Measurements from ENCODE around the gene KCNMA1. TPM values are rescaled to one million over a fixed set of nuclear protein-coding genes. Genes with fewer than 3 reads are reported as not detected.

KCNMA1 gene
- total RNA-seq, 1 donor: 77.8 TPM

DNA sequence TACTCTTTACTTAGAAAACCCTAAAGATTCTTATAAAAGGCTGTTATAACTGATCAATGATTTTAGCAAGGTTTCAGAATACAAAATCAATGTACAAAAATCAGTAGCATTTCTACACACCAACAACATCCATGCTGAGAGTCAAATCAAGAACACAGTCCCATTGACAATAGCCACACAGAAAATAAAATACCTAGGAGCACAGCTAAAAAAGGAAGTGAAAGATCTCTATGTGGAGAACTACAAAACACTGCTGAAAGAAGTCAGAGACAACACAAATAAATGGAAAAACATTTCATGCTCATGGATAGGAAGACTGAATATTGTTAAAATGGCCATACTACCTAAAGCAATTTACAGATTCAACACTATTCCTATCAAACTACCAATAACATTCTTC is 427.0 kb downstream of the KCNMA1 start:
- DNase-seq (ENCODE audit: insufficient read length, low spot score, missing footprints): no peak
- Histone ChIP-seq H3K36me3 (ENCODE audit: insufficient read depth, low read length) (no peaks in the 10 kb centered on the region), H3K4me2 (ENCODE audit: insufficient read depth, low read length) (no peak overlapping the region), H3K4me1 (ENCODE audit: insufficient read depth, low read length) (no peaks in the 10 kb centered on the region), H3K79me2 (ENCODE audit: insufficient read depth, low read length) (no peaks in the 10 kb centered on the region), H2AFZ (ENCODE audit: low read length) (no peak overlapping the region), H3K4me3 (ENCODE audit: insufficient read depth, low read length) (no peak overlapping the region), H3K27me3 (ENCODE audit: insufficient read depth, low read length) (no peaks in the 10 kb centered on the region), H3K27ac (ENCODE audit: low read depth, low read length) (no peak overlapping the region), H4K20me1 (ENCODE audit: insufficient read depth, low read length) (no peaks in the 10 kb centered on the region), H3K9me3 (ENCODE audit: low read depth, low read length) (no peaks in the 10 kb centered on the region)
- TF ChIP-seq, protein P1, sequence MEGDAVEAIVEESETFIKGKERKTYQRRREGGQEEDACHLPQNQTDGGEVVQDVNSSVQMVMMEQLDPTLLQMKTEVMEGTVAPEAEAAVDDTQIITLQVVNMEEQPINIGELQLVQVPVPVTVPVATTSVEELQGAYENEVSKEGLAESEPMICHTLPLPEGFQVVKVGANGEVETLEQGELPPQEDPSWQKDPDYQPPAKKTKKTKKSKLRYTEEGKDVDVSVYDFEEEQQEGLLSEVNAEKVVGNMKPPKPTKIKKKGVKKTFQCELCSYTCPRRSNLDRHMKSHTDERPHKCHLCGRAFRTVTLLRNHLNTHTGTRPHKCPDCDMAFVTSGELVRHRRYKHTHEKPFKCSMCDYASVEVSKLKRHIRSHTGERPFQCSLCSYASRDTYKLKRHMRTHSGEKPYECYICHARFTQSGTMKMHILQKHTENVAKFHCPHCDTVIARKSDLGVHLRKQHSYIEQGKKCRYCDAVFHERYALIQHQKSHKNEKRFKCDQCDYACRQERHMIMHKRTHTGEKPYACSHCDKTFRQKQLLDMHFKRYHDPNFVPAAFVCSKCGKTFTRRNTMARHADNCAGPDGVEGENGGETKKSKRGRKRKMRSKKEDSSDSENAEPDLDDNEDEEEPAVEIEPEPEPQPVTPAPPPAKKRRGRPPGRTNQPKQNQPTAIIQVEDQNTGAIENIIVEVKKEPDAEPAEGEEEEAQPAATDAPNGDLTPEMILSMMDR (IDR thresholded peaks at IDR 0.05; ENCODE audit: extremely low read depth, low read depth, low read length): no peak

DNA sequence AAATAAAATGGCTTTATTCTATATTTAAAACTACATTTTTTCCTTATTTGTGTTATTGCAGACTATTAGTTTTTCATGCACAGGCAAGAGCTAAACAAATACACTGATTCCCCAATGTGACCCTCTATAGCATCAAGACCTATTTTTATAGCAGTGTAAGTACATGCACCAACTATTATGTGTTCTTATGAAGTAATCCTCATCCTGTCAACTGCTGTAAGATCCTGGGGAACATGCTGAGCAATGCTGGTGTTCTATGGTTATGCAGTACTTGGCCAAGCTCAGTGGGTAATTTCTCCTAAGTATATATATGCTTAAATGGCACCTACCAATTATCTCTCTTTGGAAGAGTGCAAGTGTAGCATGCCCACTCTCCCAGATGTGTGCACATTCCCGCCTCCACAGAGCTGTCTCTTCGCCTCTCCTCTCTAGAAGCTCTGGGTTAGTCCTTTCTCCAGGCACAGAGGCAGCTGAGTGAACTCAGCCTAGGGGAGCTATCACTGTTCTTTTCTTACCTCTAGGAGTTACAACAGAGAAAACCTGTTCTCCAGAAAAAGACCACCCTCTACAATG is 428.8 kb downstream of the KCNMA1 start:
- DNase-seq (ENCODE audit: insufficient read length, low spot score, missing footprints): no peak
- Histone ChIP-seq H3K27ac (ENCODE audit: low read depth, low read length) (no peak overlapping the region), H3K9me3 (ENCODE audit: low read depth, low read length) (no peaks in the 10 kb centered on the region), H3K27me3 (ENCODE audit: insufficient read depth, low read length) (no peaks in the 10 kb centered on the region), H3K4me1 (ENCODE audit: insufficient read depth, low read length) (no peaks in the 10 kb centered on the region), H3K36me3 (ENCODE audit: insufficient read depth, low read length) (no peaks in the 10 kb centered on the region), H4K20me1 (ENCODE audit: insufficient read depth, low read length) (no peaks in the 10 kb centered on the region), H3K4me3 (ENCODE audit: insufficient read depth, low read length) (no peak overlapping the region), H2AFZ (ENCODE audit: low read length) (no peak overlapping the region), H3K4me2 (ENCODE audit: insufficient read depth, low read length) (no peak overlapping the region), H3K79me2 (ENCODE audit: insufficient read depth, low read length) (no peaks in the 10 kb centered on the region)
- TF ChIP-seq, protein P1 (IDR thresholded peaks at IDR 0.05; ENCODE audit: extremely low read depth, low read depth, low read length): no peak

DNA sequence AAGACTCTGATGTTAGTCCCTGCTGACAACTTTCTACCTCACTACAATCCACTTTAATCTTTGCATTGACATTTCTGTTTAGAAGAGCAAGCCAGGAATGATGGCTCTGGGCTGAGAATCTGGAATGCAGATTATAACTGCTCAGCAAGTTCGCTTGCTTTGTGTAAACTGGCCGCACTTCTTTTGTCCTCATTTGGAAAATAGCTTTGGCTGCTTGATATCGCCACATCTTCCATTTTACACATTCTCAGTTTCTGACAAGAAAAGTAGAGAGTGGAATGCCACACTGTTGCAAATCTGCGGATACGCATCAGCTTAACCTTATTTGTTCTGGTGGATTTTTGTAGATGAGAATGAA is 429.8 kb downstream of the KCNMA1 start:
- Histone ChIP-seq H3K36me3 (ENCODE audit: insufficient read depth, low read length) (no peaks in the 10 kb centered on the region), H4K20me1 (ENCODE audit: insufficient read depth, low read length) (no peaks in the 10 kb centered on the region), H3K79me2 (ENCODE audit: insufficient read depth, low read length) (no peaks in the 10 kb centered on the region), H3K27me3 (ENCODE audit: insufficient read depth, low read length) (no peaks in the 10 kb centered on the region), H3K4me2 (ENCODE audit: insufficient read depth, low read length) (no peak overlapping the region), H2AFZ (ENCODE audit: low read length) (no peak overlapping the region), H3K4me1 (ENCODE audit: insufficient read depth, low read length) (no peaks in the 10 kb centered on the region), H3K4me3 (ENCODE audit: insufficient read depth, low read length) (no peak overlapping the region), H3K9me3 (ENCODE audit: low read depth, low read length) (no peaks in the 10 kb centered on the region), H3K27ac (ENCODE audit: low read depth, low read length) (no peak overlapping the region)
- DNase-seq (ENCODE audit: insufficient read length, low spot score, missing footprints): no peak
- TF ChIP-seq, protein P1 (IDR thresholded peaks at IDR 0.05; ENCODE audit: extremely low read depth, low read depth, low read length): no peak

DNA sequence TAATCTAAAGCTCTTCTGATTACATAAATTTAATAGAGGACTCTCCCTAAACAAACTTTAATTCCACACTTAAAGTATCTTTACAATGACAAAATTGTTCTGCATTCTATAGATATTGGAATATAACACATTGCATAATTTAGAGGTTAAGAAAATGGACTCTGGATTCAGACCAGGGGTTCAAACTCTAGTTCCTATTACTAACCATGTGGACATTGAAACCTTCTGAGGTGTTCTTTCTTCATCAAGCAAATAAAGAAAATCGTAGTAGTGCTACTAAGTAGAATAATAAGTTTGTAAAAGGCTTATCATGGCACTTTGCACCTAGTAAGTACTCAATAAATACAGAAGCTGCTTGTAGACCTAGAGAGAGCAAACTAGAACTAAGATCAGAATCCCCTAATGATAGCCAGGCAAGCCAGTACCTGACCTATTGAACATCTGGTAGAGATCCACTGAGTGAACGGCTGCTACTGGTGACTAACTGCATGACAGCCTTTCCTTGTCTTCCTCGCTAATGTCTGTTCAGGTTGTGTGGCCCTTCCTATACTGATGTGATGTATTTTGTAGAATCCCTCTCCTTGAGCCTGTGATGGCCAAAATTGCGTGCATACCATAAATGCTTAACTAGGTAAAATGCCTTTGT is 430.3 kb downstream of the KCNMA1 start:
- H3K27me3 ChIP-seq (ENCODE audit: insufficient read depth, low read length): no peaks in the 10 kb centered on the region
- DNase-seq (ENCODE audit: insufficient read length, low spot score, missing footprints): no peak
- H3K9me3 ChIP-seq (ENCODE audit: low read depth, low read length): no peaks in the 10 kb centered on the region
- no peak overlapping the region for H3K4me3 ChIP-seq (ENCODE audit: insufficient read depth, low read length)
- H3K79me2 ChIP-seq (ENCODE audit: insufficient read depth, low read length): no peaks in the 10 kb centered on the region
- H2AFZ ChIP-seq (ENCODE audit: low read length): no peak overlapping the region
- H3K4me2 ChIP-seq (ENCODE audit: insufficient read depth, low read length): no peak overlapping the region
- H3K27ac ChIP-seq (ENCODE audit: low read depth, low read length): no peak overlapping the region
- H3K4me1 ChIP-seq (ENCODE audit: insufficient read depth, low read length): no peaks in the 10 kb centered on the region
- no peaks in the 10 kb centered on the region for H3K36me3 ChIP-seq (ENCODE audit: insufficient read depth, low read length)
- H4K20me1 ChIP-seq (ENCODE audit: insufficient read depth, low read length): no peaks in the 10 kb centered on the region
- TF ChIP-seq, protein P1 (IDR thresholded peaks at IDR 0.05; ENCODE audit: extremely low read depth, low read depth, low read length): no peak

Data from osteoblast (primary cell).